Left lung (tissue), 10 donors: Measurements from ENCODE around the gene CHRNB1. TPM values are rescaled to one million over a fixed set of nuclear protein-coding genes. Genes with fewer than 3 reads are reported as not detected.

ENCODE experiments used
- ATAC-seq: fragments of 200-7000 bp; cut with Tn5 transposase; one replicate; pipeline ENCODE4 v1.9.1; 2020; ENCODE audit warnings: moderate library complexity
- DNase-seq, 4 donors: peaks; one replicate each; pipeline ENCODE4 v3.0.0-alpha.2; 2013 to 2020
- H3K27ac ChIP-seq, 2 donors: fragments of 200-600 bp; sonication (generic) in 1 of 2; one replicate each; pipeline versions ENCODE4 v1.5.0 to v1.8.0; 2020 to 2021
- H3K27me3 ChIP-seq, 2 donors: fragments of 200-600 bp; sonication (generic) in 1 of 2; one replicate each; pipeline versions ENCODE4 v1.5.0 to v1.8.0; 2020 to 2021
- H3K36me3 ChIP-seq, 2 donors: fragments of 200-600 bp; sonication (generic) in 1 of 2; one replicate each; pipeline versions ENCODE4 v1.5.0 to v1.8.0; 2020 to 2021
- H3K4me1 ChIP-seq, 2 donors: fragments of 200-600 bp; one replicate each; pipeline ENCODE4 v1.8.0; 2021
- H3K4me3 ChIP-seq, 2 donors: fragments of 200-600 bp; sonication (generic) in 1 of 2; one replicate each; pipeline versions ENCODE4 v1.5.0 to v1.8.0; 2020 to 2021; ENCODE audit warnings: mild to moderate bottlenecking in 1 of 2
- H3K9me3 ChIP-seq, 2 donors: fragments of 200-600 bp; sonication (generic) in 1 of 2; one replicate each; pipeline versions ENCODE4 v1.5.0 to v1.8.0; 2020 to 2021
- intact Hi-C, 2 donors: fragments of 100-400 bp; cut with DNase I; formaldehyde crosslinking; loops; one replicate each; pipeline versions ENCODE4 v1.11.2 to v1.14.2; 2022
- polyA plus RNA-seq, 6 donors: library from polyadenylated mRNA; unstranded; fragments of 120-200 nt; gene quantifications; one replicate each; pipeline ENCODE4 v1.2.1, GENCODE V29; 2013; ENCODE audit not compliant: insufficient read length in 6 of 6
- total RNA-seq, 2 donors: library from RNA; stranded (reverse); fragmentation: NEBNext Ultra II Directional; extraction: Animal tissue kit (Norgen Biotek cat#: 25700); gene quantifications; one replicate each; pipeline ENCODE4 v1.2.1, GENCODE V29; 2021
- TF ChIP-seq, protein P1 (sequence below), 2 donors: fragments of 200-600 bp; sonication (generic) in 1 of 2; IDR thresholded peaks; one replicate each; pipeline versions ENCODE4 v1.5.0 to v1.8.0; 2021; ENCODE audit warnings: antibody characterized with exemption in 2 of 2
- donor health status: DM: no; HTN: yes; CAD: no.
- donor health status: DM: no; HTN: no; CAD: no.

Gene CHRNB1
- total and polyA plus RNA-seq, 8 donors, result 7.0 to 12.1 (median 9.9) TPM

DNA sequence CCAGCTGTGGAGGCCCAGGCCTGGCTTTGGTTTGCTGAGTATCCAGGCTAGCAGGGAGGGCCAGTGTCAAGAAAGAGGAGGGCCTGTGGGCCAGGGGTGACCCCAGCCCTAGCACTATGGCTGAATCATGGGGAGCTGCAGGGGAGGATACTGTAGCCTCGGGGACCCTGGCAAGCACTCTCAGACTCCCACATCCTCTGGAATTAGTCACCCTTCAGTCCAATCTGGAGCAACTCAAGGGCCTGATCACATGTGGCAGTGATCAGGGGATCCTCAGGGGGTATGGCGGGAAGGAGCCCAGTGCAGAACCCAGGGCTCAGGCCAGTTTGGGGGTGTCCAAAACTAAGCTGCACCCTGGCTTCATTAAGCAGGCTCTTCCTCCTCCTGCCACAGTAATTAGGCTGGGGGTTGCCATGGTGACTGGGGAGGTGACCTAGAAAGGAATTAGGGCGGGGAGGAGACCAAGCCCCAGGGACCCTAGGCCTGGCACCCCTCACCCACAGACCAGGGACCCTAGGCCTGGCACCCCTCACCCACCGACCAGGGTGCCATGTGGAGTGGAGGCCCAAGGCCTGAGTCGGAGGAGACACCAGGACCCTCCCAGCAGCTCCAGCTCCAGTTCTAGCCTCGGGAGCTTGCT is 31.4 kb upstream of the CHRNB1 start:
- peaks cover 0 to 5% of the 10 kb centered on the region in 2 donors for H3K27me3 ChIP-seq
- H3K9me3 ChIP-seq, result no peaks in the 10 kb centered on the region
- intact Hi-C loops, result no loop called here

DNA sequence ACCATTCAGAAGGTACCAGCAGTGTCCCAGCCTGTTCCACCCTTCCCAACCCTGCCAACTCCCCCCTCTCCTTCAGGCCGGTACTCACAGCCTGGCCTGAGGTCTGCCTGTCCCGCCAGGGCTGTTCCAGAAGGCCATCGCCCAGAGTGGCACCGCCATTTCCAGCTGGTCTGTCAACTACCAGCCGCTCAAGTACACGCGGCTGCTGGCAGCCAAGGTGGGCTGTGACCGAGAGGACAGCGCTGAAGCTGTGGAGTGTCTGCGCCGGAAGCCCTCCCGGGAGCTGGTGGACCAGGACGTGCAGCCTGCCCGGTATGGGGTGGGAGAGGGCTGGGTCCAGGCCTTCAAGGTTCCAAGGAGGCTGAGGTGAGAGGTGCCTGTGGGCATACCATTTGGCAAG is 30.0 kb upstream of the CHRNB1 start:
- ATAC-seq (no peak), DNase-seq (no peak)
- Histone ChIP-seq H3K9me3 (no peaks in the 10 kb centered on the region), H3K27me3 (no peaks in the 10 kb centered on the region), H3K4me1 (no peaks in the 10 kb centered on the region), H3K27ac (no peak overlapping the region), H3K4me3 (no peak overlapping the region), H3K36me3 (peaks cover 0 to 4% of the 10 kb centered on the region in 2 donors)
- intact Hi-C loops, result no loop called here
- TF ChIP-seq, protein P1, sequence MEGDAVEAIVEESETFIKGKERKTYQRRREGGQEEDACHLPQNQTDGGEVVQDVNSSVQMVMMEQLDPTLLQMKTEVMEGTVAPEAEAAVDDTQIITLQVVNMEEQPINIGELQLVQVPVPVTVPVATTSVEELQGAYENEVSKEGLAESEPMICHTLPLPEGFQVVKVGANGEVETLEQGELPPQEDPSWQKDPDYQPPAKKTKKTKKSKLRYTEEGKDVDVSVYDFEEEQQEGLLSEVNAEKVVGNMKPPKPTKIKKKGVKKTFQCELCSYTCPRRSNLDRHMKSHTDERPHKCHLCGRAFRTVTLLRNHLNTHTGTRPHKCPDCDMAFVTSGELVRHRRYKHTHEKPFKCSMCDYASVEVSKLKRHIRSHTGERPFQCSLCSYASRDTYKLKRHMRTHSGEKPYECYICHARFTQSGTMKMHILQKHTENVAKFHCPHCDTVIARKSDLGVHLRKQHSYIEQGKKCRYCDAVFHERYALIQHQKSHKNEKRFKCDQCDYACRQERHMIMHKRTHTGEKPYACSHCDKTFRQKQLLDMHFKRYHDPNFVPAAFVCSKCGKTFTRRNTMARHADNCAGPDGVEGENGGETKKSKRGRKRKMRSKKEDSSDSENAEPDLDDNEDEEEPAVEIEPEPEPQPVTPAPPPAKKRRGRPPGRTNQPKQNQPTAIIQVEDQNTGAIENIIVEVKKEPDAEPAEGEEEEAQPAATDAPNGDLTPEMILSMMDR (IDR thresholded peaks at IDR 0.05), result no peak

More for the DNA sequence above, 31.4 kb upstream of the CHRNB1 start:
- ATAC-seq, result no peak
- no peak for DNase-seq
- Histone ChIP-seq H3K36me3 (peaks cover 0 to 4% of the 10 kb centered on the region in 2 donors), H3K4me3 (no peak overlapping the region), H3K27ac (no peak overlapping the region), H3K4me1 (no peaks in the 10 kb centered on the region)
- TF ChIP-seq, protein P1 (IDR thresholded peaks at IDR 0.05), result no peak

DNA sequence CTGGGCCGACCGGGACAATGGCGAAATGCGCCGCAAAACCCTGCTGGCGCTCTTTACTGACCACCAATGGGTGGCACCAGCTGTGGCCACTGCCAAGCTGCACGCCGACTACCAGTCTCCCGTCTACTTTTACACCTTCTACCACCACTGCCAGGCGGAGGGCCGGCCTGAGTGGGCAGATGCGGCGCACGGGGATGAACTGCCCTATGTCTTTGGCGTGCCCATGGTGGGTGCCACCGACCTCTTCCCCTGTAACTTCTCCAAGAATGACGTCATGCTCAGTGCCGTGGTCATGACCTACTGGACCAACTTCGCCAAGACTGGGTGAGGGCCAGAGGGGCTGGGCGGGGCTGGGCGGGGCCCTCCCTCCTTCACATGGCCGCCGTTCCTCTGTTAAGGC is 29.1 kb upstream of the CHRNB1 start:
- Histone ChIP-seq H3K36me3 (peaks cover 0 to 4% of the 10 kb centered on the region in 2 donors), H3K4me1 (no peaks in the 10 kb centered on the region), H3K27ac (no peak overlapping the region), H3K4me3 (no peak overlapping the region), H3K27me3 (no peaks in the 10 kb centered on the region), H3K9me3 (no peaks in the 10 kb centered on the region)
- intact Hi-C loops, result no loop called here
- ATAC-seq (no peak), DNase-seq (peak in 1 of 4 donors; percentile 78)
- TF ChIP-seq, protein P1 (IDR thresholded peaks at IDR 0.05), result no peak

DNA sequence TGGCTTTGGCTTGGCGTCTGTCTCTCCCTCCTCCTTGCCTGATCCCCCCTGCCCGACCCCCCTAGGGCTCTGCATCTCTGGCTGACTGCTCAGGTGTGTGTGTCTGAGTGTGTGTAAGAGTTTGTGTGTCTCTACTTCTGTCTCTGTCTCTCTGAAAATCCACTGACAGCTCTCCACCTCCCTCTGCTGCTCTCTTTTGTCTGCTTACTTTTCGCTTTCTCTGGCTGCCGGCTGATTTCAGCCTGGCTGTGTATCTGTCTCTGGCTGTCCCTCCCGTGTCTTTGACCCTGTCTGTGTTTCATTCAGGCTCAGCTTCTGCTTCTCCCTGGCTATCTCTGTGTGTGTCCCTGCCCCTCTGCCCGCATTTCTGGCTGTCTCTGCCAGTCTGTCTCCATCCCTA is 28.5 kb upstream of the CHRNB1 start:
- Histone ChIP-seq H3K36me3 (peaks cover 0 to 4% of the 10 kb centered on the region in 2 donors), H3K9me3 (no peaks in the 10 kb centered on the region), H3K4me1 (no peaks in the 10 kb centered on the region), H3K4me3 (no peak overlapping the region), H3K27me3 (no peaks in the 10 kb centered on the region), H3K27ac (no peak overlapping the region)
- no peak for ATAC-seq
- TF ChIP-seq, protein P1 (IDR thresholded peaks at IDR 0.05), result no peak
- intact Hi-C loops, result no loop called here
- no peak for DNase-seq

DNA sequence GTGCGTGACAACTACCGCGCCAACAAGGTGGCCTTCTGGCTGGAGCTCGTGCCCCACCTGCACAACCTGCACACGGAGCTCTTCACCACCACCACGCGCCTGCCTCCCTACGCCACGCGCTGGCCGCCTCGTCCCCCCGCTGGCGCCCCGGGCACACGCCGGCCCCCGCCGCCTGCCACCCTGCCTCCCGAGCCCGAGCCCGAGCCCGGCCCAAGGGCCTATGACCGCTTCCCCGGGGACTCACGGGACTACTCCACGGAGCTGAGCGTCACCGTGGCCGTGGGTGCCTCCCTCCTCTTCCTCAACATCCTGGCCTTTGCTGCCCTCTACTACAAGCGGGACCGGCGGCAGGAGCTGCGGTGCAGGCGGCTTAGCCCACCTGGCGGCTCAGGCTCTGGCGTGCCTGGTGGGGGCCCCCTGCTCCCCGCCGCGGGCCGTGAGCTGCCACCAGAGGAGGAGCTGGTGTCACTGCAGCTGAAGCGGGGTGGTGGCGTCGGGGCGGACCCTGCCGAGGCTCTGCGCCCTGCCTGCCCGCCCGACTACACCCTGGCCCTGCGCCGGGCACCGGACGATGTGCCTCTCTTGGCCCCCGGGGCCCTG is 27.7 kb upstream of the CHRNB1 start:
- Histone ChIP-seq H3K9me3 (no peaks in the 10 kb centered on the region), H3K27me3 (no peaks in the 10 kb centered on the region), H3K27ac (no peak overlapping the region), H3K4me1 (no peaks in the 10 kb centered on the region), H3K4me3 (no peak overlapping the region), H3K36me3 (peaks cover 0 to 4% of the 10 kb centered on the region in 2 donors)
- ATAC-seq (no peak), DNase-seq (no peak)
- TF ChIP-seq, protein P1 (IDR thresholded peaks at IDR 0.05), result no peak
- intact Hi-C loops, result no loop called here
